ENCODE data around the gene GPR45.

The GPR45 gene

DNA sequence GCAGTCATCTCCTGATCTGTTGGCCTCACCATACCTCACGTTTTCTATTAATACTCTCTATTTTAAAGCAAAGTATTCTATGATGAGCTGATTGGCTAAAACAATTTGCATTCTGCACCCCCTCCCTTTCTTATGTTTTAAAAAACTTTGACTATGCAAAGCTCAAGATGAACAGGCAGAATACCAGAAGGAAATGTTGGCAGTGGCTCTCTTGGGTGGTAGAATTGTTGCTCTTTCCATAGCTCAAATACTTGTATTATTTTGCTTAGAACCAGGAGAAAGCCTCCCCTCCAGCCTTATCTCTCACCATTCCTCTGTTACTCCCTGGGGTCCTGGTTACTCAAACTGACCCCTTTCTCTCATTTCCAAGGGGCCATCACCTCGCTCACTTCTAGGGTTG lies 14.4 kb downstream of the GPR45 start:
- no peak for DNase-seq

DNA sequence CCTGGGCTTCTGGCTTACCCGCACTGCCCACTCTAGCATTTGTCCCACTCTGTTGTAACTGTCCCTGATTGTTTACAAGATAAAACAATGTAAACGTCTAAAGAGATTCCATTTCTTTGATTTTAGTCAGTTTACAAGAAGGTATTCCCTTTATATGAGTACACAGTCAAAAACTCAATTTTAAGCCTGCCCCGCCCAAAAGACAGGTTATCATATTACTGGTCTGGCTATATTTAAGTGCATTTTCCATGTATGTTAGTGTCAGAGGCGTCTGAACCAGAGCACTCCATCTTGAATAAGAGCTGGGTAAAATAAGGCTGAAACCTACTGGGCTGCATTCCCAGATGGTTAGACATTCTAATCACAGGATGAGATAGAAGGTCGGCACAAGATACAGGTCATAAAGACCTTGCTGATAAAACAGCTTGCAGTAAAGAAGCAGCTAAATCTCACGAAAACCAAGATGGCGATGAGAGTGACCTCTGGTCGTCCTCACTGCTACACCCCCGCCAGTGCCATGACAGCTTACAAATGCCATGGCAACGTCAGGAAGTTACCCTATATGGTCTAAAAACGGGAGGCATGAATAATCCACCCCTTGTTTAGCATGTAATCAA lies 15.0 kb downstream of the GPR45 start:
- DNase-seq: no peak

DNA sequence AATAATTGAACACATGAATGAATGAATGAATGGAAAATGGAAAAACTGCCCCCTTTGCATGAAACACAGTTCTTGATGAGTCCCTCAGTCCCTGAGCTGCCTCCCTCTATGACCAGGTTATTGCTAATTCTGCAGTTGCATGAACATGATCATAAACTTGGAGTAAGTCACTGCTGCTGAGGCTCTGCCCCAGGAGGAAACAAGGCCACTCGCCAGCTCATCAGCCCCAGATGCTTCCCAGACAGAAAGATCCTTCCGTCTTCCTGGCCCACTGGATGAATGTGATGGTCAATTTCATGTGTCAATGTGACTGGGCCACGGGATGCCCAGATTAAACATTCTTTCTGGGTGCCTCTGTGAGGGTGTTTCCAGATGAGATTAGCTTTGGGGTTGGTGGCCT lies 16.4 kb downstream of the GPR45 start:
- no peak for DNase-seq

DNA sequence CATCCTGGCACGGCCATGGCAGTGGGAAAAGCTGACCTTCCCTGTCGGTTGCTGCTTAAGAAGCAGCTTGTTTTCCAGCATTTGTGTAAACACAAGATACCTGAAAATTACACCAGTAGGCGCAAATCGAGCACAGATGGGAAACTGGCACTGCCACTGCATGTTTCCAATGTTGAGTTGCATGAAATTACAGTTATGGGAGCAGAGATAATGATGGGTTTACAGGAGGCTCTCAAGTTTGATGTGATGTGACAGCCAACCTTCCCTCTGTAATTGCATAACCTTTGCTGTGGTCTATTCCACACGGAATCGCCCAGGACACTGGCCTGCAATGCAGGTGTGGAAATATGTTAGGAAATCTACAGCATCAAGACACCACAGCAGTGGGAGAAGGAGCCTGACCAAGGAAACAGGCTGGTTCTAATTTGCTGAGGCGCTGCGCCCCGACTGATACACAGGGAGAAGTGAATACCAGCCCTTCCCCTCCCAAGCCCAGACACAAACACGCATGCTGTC lies 17.4 kb downstream of the GPR45 start:
- DNase-seq: no peak

DNA sequence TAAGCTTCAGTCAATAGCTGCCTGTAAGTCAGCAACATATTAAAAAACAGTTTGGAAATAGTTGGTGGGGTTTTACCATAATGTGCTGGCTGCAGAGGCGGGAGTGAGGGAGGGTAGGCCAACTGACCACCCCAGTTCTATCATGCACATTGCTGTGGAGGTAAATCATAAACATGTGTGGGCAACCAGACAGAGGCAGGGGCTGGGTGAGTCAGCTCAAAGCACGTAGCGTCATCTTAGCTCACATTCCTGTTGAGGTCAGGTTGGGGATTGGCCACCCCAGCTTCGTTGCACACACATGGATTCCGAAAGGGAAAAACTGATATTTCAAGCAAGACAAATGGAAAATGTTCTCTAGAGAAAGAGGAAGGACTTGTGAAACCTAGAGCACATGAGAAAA lies 19.5 kb downstream of the GPR45 start:
- DNase-seq: no peak

DNA sequence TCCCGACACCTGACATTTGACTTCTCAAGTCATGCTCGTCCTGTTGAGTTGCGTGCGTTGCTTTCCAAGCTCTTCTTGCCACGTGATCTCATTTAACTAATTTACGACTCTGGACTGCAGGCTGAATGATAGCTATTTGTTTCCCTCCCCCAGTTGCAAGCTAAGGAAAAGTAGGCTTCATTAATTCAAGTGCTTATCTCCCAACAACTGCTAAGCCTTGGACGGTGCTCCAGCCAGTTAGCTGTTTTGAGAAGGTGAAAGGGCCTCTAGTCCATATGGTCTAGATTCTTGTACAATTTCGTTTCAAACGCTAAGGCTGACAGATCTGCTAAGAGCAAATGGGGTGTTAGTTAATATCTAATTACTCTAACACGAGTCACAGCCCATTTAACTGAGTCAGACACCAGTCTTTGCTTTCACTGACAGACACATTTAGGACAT lies 21.1 kb downstream of the GPR45 start:
- no peak for DNase-seq

DNA sequence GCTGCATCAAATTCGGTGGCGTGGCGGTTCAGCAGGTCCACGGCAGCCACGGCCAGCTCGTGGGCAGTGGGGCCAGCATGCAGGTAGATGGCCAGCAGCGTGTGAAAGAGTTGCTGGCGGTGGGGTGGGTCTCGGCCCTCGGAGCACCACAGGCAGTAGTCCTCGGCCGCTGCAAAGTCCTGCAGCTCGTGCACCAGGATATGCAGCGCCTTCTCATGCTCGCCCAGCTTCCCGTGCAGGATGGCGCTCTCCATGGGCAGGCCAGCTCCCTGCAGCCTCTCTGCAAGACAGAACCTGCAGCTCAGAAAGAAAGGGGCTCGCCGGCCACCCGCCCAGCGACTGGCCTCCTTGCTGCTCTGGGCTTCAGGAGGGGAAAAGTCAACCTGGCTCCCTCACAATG lies 27.9 kb downstream of the GPR45 start:
- DNase-seq: no peak

DNA sequence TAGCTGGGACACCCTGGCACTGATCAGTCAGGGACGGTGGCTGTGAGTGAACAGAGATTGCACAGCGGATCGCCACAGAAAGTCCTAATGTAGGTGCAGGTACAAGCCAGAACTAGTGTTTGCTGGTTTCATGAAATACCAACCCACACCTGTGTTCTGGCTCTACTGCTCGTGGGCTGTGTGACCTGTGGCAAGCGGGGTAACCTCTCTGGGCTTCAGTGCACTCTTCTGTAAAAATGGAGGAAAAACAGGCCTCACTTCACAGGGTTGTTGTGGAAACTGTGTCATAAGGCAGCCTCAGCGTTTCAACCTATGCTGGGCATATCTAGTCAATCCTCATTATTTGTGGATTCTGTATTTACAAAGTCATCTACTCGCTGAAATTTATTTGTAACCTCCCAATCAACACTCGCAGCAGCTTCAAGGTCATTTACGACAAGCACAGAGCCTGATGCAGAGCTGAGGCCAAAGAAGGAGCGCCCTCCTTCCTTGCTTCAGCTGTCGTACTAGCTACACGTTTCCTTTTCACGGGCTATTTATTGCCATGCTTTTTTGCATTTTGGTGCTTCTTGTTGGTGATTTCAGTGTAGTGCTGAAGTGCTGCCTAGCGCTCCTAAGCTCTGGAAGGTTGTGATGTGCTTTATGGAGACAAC lies 30.0 kb downstream of the GPR45 start:
- DNase-seq: no peak

DNA sequence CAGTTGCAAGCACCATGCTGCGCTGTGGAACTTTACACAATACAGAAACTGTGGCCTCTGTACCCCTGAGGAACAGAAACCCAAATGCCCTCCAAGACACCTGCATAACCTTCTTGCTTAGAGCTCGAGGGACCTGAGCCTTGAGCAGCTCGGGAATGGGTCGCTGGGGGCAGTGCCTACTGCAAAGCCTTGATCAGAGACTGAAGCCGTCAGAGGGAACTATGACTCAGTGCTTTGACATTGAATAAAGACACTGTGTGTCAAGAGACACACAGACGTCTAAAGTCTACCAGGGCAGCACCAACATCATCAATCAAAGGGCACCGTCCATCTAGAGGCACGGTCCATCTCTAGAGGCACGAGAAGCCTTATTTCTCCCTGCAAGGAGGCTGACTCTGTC lies 30.6 kb downstream of the GPR45 start:
- DNase-seq: no peak

DNA sequence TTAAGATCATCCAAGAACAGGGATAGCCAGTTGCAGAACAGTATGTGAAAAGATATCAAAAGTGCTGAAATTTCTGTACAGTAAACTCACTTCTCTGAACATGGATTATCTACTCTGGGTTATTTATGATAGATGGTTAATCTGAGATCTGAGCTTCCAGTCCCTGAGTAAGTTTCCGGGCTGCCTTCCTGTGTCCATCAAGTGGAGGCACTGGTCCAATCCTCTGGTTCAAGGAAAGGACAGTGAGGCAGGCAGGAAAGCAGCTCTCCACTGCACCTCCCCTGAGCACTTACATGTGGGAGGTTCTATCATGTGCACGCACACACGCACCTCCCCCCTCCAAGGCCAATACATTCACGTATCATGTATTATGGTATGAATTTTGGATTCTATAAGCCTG lies 32.5 kb downstream of the GPR45 start:
- DNase-seq: no peak

DNA sequence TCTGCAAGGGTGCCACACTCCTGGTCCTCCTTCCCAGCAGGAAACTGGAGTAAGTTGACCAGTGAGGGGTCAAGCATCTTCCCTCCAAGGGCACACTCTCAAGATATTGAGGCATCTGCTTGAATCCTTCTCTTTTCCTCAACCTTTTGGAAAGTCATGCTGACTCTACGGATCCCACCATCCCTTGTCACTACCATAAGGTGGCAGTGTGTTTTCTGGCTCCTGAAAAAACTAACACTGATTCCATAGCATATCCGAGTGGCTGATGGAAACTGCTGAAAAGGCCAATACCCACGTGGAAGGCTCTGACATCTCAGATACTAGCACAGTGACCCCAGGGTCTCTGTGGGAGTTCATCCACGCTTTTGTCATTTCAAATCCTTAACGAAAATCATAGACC lies 37.1 kb downstream of the GPR45 start:
- no peak for DNase-seq

DNA sequence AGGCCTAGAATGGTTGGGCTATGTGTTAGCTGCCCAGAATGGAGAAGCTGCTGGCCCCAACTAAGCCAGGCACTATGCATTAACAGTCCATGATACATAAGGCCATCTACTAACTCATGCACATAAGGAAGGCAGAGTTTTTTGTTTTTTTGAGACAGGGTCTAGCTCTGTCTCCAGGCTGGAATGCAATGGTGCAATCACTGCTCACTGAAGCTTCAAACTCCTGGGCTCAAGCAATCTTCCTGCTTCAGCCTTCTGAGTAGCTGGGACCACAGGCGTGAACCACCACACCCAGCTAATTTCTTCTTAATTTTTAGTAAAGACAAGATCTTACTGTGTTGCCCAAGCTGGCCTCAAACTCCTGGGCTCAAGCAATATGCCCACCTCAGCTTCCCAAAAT lies 37.6 kb downstream of the GPR45 start:
- no peak for DNase-seq

DNA sequence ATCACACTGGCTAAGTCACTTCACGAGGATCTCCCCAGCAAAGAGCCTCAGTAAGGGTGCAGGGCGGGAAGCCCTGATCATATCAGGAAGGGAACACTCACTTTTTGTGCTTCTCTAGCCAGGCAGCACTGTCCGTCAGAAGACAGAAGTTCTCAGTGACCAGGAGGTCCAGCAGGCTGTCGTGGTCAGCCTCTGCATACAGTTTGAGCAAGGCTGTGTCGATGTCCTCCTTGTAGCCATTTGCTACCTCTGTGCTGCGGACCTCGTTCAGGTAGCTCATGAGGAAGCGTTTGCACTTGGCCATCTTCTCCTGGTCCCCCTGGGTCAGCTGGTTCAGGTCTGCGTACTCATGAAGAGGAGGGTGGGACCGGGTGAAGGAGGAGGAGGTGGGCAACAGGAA lies 38.7 kb downstream of the GPR45 start:
- no peak for DNase-seq

DNA sequence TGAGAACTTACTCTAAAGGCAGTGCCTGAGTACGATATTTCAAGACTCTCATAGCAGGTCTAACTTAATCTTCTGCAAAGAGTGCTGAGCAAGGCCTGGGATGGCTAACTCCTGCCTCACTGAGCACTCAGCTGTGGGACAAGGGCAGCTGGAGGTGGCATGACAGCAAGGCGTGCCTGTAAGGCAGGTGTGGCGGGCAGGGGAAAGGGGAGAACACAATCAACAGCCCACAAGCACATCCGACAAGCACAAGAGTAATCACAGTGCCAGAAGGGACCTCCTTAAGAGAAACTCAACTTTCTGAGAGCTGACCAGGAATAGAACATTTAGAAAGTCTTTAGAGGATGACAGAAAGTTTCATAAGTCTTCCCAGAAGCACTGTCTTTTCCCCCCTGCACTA lies 42.0 kb downstream of the GPR45 start:
- no peak for DNase-seq

DNA sequence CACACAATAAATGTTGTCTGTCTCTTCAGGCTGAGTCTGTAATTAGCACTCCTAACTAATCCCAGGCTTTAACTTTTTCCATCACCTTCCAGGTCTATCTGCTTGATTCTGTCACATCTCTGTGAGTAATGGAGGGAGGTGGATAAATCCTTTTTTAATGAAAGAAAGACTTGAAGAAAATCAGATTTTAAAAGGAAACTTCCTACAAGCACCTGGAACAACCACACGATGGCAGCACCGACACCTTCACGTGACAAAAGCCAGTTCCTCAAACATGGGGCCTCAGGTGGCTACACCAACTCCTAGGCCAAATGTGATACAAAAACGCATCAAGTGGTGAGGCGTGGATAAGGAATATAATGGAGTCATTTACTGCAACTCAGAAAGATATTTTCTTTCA lies 46.1 kb downstream of the GPR45 start:
- DNase-seq: no peak

DNA sequence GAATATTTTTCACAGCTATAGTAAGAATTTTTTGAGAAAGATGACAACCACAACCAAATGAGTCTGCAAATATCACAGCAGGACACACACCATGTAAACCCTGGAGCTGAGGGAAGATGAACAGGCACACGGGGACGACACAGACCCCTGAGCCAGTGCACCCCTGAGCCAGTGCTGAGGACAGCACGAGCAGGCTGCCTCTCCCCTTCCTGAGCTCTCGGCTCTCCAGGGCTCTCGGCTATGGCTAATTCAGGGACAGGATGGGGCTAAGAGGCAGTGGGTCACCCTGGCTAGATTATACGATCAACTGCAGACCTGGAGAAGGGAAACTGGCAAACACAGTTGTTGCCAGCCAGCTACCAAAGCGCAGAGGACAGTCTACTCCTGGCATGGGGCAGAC lies 46.6 kb downstream of the GPR45 start:
- DNase-seq: no peak

DNA sequence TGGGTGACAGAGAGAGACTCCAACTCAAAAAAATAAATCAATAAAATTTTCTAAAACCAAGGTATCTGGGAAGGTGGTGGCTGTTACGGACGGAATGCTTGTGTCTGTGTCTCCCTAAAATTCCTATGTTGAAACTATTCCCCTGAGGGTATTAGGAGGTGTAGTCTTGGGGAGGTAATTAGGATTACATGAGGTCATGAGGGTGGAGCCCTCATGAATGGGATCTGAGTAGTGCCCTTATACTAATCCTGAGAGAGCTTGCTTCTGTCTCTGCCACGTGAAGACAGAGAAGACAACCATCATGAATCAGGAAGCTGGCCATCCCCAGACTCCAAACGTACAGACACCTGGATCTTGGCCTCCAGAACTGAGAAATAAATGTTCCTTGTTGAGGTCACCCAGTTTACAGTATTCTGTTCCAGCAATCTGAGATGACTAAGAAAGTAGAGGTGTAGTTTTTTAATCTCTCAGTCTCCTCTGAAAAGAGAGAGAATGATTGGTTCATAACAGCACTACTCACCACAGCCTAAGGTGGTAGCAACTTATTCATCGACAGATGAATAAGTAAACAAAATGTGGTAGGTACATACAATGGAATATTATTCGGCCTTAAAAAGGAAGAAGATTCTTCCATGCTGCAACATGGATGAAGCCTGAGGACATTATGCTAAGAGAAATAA lies 49.6 kb downstream of the GPR45 start:
- no peak for DNase-seq

DNA sequence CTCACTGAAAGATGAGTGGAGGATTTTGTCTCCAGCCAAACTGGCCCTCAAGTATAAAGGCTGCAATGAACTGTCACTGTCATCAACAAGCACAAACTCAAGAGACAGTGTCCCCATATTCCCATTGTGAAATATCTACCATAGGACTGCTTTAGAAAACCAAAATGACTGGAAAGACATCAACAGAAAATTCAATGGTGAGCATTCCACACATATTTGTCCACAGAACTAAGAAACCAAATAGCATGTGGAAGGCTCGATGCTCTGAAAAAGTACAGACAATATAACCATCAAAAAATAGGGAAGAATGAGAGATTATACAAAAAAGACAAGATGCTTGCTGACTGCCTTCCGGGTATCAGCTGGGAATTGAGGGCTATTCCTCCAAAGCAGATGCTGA lies 50.4 kb downstream of the GPR45 start:
- no peak for DNase-seq
